K562 (cell line): Measurements from ENCODE around the gene LSM4. TPM values are rescaled to one million over a fixed set of nuclear protein-coding genes. Genes with fewer than 3 reads are reported as not detected.

Source experiments
- ATAC-seq: fragments of 200-7000 bp; cut with Tn5 transposase; 3 replicates; pipeline ENCODE4 v1.9.1; 2020; ENCODE audit warnings: moderate library complexity
- BruUV-seq: library from RNA; stranded (reverse); fragments of 400-500 nt; replicated peaks from 2 replicates; lab custom pipeline; 2021; lab: Mats Ljungman, UMichigan
- CTCF ChIA-PET: fragments of 300-600 bp; formaldehyde crosslinking; extraction: SDS; loops from one replicate; lab custom pipeline; 2021; ENCODE audit warnings: low intra/inter-chr PET ratio; lab: Yijun Ruan, JAX
- POLR2A ChIA-PET: fragments of 300-600, 350-650 bp; sonication (Branson Sonifier 250); formaldehyde crosslinking; extraction: SDS; loops from one replicate; lab custom pipeline; 2021; ENCODE audit warnings: antibody characterized with exemption, inconsistent platforms; lab: Yijun Ruan, JAX
- DNase-seq, 4 experiments: peaks; one replicate each; pipeline versions ENCODE4 v3.0.0 to v3.0.0-alpha.2; 2011 to 2018; ENCODE audit warnings: low spot score in 3 of 4, mixed read lengths in 3 of 4; ENCODE audit errors: extremely low read depth in 1 of 4
- FAIRE-seq: peaks from 2 replicates; lab custom pipeline; 2011; peaks lifted over from hg19 to GRCh38; lab: Jason Lieb, UNC
- H2AFZ ChIP-seq: 2 replicates; pipeline ENCODE4 v1.6.0; 2011; ENCODE audit warnings: low read depth, low read length, control low read depth, inconsistent platforms
- H3K27ac ChIP-seq: fragments of 200-600 bp; 3 replicates; pipeline ENCODE4 v1.8.0; 2011; ENCODE audit warnings: low read depth, mild to moderate bottlenecking, control low read depth, inconsistent platforms, low read length, moderate library complexity, mixed read lengths; ENCODE audit errors: extremely low read depth
- H3K27me3 ChIP-seq, 2 experiments: fragments of 300-600 bp in 1 of 2; 2 replicates in 1 of 2; 3 replicates in 1 of 2; pipeline versions ENCODE4 v1.6.0 to v1.8.0; 2011; ENCODE audit warnings: inconsistent platforms in 2 of 2, low read length in 2 of 2, mild to moderate bottlenecking in 1 of 2, mixed read lengths in 1 of 2, moderate library complexity in 1 of 2; ENCODE audit not compliant: control insufficient read depth in 2 of 2, insufficient read depth in 2 of 2
- H3K36me3 ChIP-seq: fragments of 300-600 bp; 3 replicates; pipeline ENCODE4 v1.8.0; 2011; ENCODE audit warnings: mild to moderate bottlenecking, low read length, inconsistent platforms; ENCODE audit not compliant: control insufficient read depth, insufficient read depth
- H3K4me1 ChIP-seq, 2 experiments: fragments of 200-600 bp in 1 of 2; replicated peaks in 1 of 2; 2 replicates in 1 of 2; 3 replicates in 1 of 2; pipeline versions ENCODE4 v1.5.1 to v1.8.0; 2011; ENCODE audit warnings: inconsistent platforms in 2 of 2, low read length in 2 of 2, mild to moderate bottlenecking in 1 of 2, mixed read lengths in 1 of 2, moderate library complexity in 1 of 2; ENCODE audit not compliant: control insufficient read depth in 2 of 2, insufficient read depth in 2 of 2
- H3K4me2 ChIP-seq: 2 replicates; pipeline ENCODE4 v1.6.1; 2011; ENCODE audit warnings: low read length, control low read depth, inconsistent platforms, mixed read lengths; ENCODE audit not compliant: insufficient read depth
- H3K4me3 ChIP-seq: fragments of 200-600 bp; sonication (generic), shearing (Covaris generic); 2 replicates; pipeline ENCODE4 v1.5.1; 2016; ENCODE audit warnings: control low read depth, inconsistent platforms
- H3K79me2 ChIP-seq: fragments of 200-600 bp; 3 replicates; pipeline ENCODE4 v1.8.0; 2011; ENCODE audit warnings: low read length, inconsistent platforms; ENCODE audit not compliant: control insufficient read depth, insufficient read depth
- H3K9ac ChIP-seq, 2 experiments: 2 replicates each; pipeline versions ENCODE4 v1.6.0 to v1.6.1; 2011; ENCODE audit warnings: low read depth in 2 of 2, low read length in 2 of 2, control low read depth in 1 of 2, inconsistent platforms in 1 of 2, mild to moderate bottlenecking in 1 of 2, mixed read lengths in 1 of 2; ENCODE audit not compliant: insufficient read depth in 1 of 2
- H3K9me1 ChIP-seq: one replicate; pipeline ENCODE4 v1.6.0; 2011; ENCODE audit warnings: inconsistent platforms, mild to moderate bottlenecking, low read length, moderate library complexity; ENCODE audit not compliant: control insufficient read depth, insufficient read depth
- H3K9me3 ChIP-seq: replicated peaks from 2 replicates; pipeline ENCODE4 v1.5.1; 2011; ENCODE audit warnings: low read depth, low read length, inconsistent platforms; ENCODE audit not compliant: control insufficient read depth, insufficient read depth
- H4K20me1 ChIP-seq: replicated peaks from 2 replicates; pipeline ENCODE4 v1.6.1; 2011; ENCODE audit warnings: low read length, inconsistent platforms, mixed read lengths; ENCODE audit not compliant: control insufficient read depth, insufficient read depth
- CHD4 ChIP-seq: fragments of 200-600 bp; sonication (generic); IDR thresholded peaks from 3 replicates; pipeline ENCODE4 v1.6.1; 2012; ENCODE audit warnings: low read depth, mild to moderate bottlenecking, mixed read lengths, low read length, inconsistent platforms; ENCODE audit not compliant: insufficient read depth, insufficient replicate concordance, poor library complexity, severe bottlenecking
- CTBP1 ChIP-seq: fragments of 450-650 bp; IDR thresholded peaks from 2 replicates; pipeline ENCODE4 v1.6.1; 2016; ENCODE audit warnings: borderline replicate concordance
- EP400 ChIP-seq: fragments of 450-650 bp; IDR thresholded peaks from 2 replicates; pipeline ENCODE4 v1.6.1; 2017; ENCODE audit warnings: antibody characterized with exemption, mild to moderate bottlenecking, moderate library complexity
- ETS1 ChIP-seq: conservative IDR thresholded peaks from 2 replicates; pipeline ENCODE4 v1.6.1; 2011; ENCODE audit warnings: low read depth, mild to moderate bottlenecking, low read length; ENCODE audit not compliant: control insufficient read depth
- GTF2B ChIP-seq: IDR thresholded peaks from 2 replicates; pipeline ENCODE4 v1.6.1; 2011; ENCODE audit not compliant: insufficient read length; ENCODE audit errors: extremely low read depth
- MBD1 ChIP-seq: fragments of 250-450 bp; sonication (Bioruptor Pico); IDR thresholded peaks from 2 replicates; pipeline ENCODE4 v1.8.0; 2022; ENCODE audit warnings: inconsistent platforms
- NEUROD1 ChIP-seq: fragments of 150-350 bp; IDR thresholded peaks from 2 replicates; pipeline ENCODE4 v1.6.1; 2014; ENCODE audit warnings: borderline replicate concordance, low read length, low read depth; ENCODE audit not compliant: partially characterized antibody
- PHB ChIP-seq: fragments of 250-450 bp; sonication (Bioruptor Pico); IDR thresholded peaks from 2 replicates; pipeline ENCODE4 v1.5.0; 2021
- RBM22 ChIP-seq: fragments of 200-400 bp; formaldehyde crosslinking; IDR thresholded peaks from 2 replicates; pipeline ENCODE4 v1.6.1; 2018; ENCODE audit warnings: low read length, low read depth; ENCODE audit not compliant: poor library complexity, severe bottlenecking
- TAF9B ChIP-seq: fragments of 450-650 bp; IDR thresholded peaks from 2 replicates; pipeline ENCODE4 v1.6.1; 2018; ENCODE audit warnings: mild to moderate bottlenecking; ENCODE audit not compliant: partially characterized antibody
- TBL1XR1 ChIP-seq, 2 experiments: IDR thresholded peaks; 2 replicates each; pipeline ENCODE4 v1.6.1; 2012; ENCODE audit warnings: improper control_type of control experiment in 2 of 2, low read length in 2 of 2, mild to moderate bottlenecking in 1 of 2
- TEAD1 ChIP-seq, 2 experiments: fragments of 450-650 bp in 1 of 2; sonication (generic) in 1 of 2; formaldehyde crosslinking; IDR thresholded peaks; 2 replicates each; pipeline versions ENCODE4 v1.4.0 to v1.8.0; 2020 to 2022; ENCODE audit warnings: mild to moderate bottlenecking in 2 of 2, missing genetic modification reagents in 1 of 2
- ZBTB17 ChIP-seq: fragments of 450-650 bp; formaldehyde crosslinking; IDR thresholded peaks from 2 replicates; pipeline ENCODE4 v1.4.0; 2020; ENCODE audit warnings: mild to moderate bottlenecking
- ZNF77 ChIP-seq: fragments of 250-450 bp; sonication (Bioruptor Pico); IDR thresholded peaks from 2 replicates; pipeline ENCODE4 v1.5.0; 2020
- WGBS: fragments of 100-300 bp; shearing (Covaris generic); methylation state at CpG from one replicate; pipeline ENCODE4 v1.1.6; 2016; ENCODE audit warnings: low coverage, mixed read lengths; ENCODE audit not compliant: insufficient coverage; ENCODE audit errors: missing lambda C conversion rate; 5-methylcytosine and 5-hydroxymethylcytosine counted together
- in situ Hi-C: fragments of 300-500 bp; cut with MboI; formaldehyde crosslinking; loops from 4 replicates; pipeline ENCODE4 v1.15.0; 2018; ENCODE audit warnings: inconsistent platforms, mixed read lengths
- intact Hi-C: fragments of 100-400 bp; cut with micrococcal nuclease; formaldehyde crosslinking; loops from 2 replicates; pipeline ENCODE4 v1.14.2; 2022
- polyA plus RNA-seq, 8 experiments: library from polyadenylated mRNA; depleted of rRNA in 4 of 8; stranded (reverse) in 5 of 8; unstranded in 3 of 8; fragments of >200 nt; fragmentation: Nextera tagmentation in 2 of 8; fragmentation: Illumina TruSeq in 1 of 8; extraction: Ambion mirVana in 2 of 8; extraction: Trizol in 1 of 8; gene quantifications; 2 replicates each; pipeline versions ENCODE4 v1.2.1 to v1.2.3, GENCODE V29; 2011 to 2014; ENCODE audit warnings: inconsistent platforms in 1 of 8, missing spikeins in 1 of 8
- total RNA-seq, 7 experiments: library from RNA; depleted of rRNA in 6 of 7; stranded (reverse); fragments of >200 nt in 6 of 7; fragmentation: Illumina TruSeq in 2 of 7; extraction: Trizol in 2 of 7; gene quantifications; 2 replicates each; pipeline versions ENCODE4 v1.2.1 to v1.2.3, GENCODE V29; 2011 to 2021; ENCODE audit warnings: low replicate concordance in 1 of 7

Gene LSM4
- total and polyA plus RNA-seq, 9 of the 15 experiments (the other 6 are each of a cell fraction or from before 2014, with no cell fraction given) = 11.9 to 763 (median 202) TPM

GRCh38 chr19:18329035-18329376, 6.1 kb upstream of the LSM4 start (continued):
- 0 out of 4 replicates have a peak, but pooled peaks of 1 of the 2 experiments have one; percentile 6 for TF ChIP-seq TBL1XR1 (IDR thresholded peaks at IDR 0.05; ENCODE audit: low read length in 2 of 2)

GRCh38 chr19:18328340-18329034, 5.6 kb upstream of the LSM4 start:
- intact Hi-C loops = loop anchor here (5.0 to 10.0 kb wide), 2 partner anchors 121 to 214 kb away; no protein-coding TSS in a partner anchor
- no peaks in the 10 kb centered on the region for H3K9me3 ChIP-seq
- peak overlapping the region; percentile 71 for H3K4me2 ChIP-seq
- peak; percentile 100 for FAIRE-seq
- TSS peak; percentile 96 for BruUV-seq
- in situ Hi-C loops = no loop called here
- H3K9ac ChIP-seq = peak overlapping the region in 1 of 2 experiments; percentile 67; a peak in 3 of 4 replicates
- peak; percentile 96 to 99 (median 98) for DNase-seq
- CTCF ChIA-PET = interaction anchor here (0.5 to 2.2 kb wide), 7 partner anchors 12 to 166 kb away, joined by 3 to 11 read pairs (median 3); partner anchors contain the start of gene PGPEP1
- peak overlapping the region; percentile 63 for H3K27ac ChIP-seq
- POLR2A ChIA-PET = interaction anchor here (0.5 to 9.8 kb wide), 17 partner anchors 10 to 321 kb away, joined by 3 to 122 read pairs (median 3); partner anchors contain the start of genes GDF15 and JUND
- peak overlapping the region; percentile 89 for H2AFZ ChIP-seq
- peak; percentile 100 for ATAC-seq
- peaks cover 2% of the 10 kb centered on the region; the same call in 2 of the 3 replicates for H3K79me2 ChIP-seq
- no peaks in the 10 kb centered on the region for H3K27me3 ChIP-seq
- H3K4me1 ChIP-seq = peaks cover 22 to 35% of the 10 kb centered on the region in 2 experiments
- no peaks in the 10 kb centered on the region for H4K20me1 ChIP-seq
- H3K4me3 ChIP-seq = peak overlapping the region; percentile 33
- no peaks in the 10 kb centered on the region for H3K9me1 ChIP-seq
- 1% methylated on average over 9 of the region's 9 CpGs for WGBS
- no peaks in the 10 kb centered on the region for H3K36me3 ChIP-seq
- TF ChIP-seq TAF9B (no peak), GTF2B (no peak), CTBP1 (peak; percentile 47; the same call in 1 of the 2 replicates), TEAD1 (CRISPR knock-in tag; IDR thresholded peaks at IDR 0.05) (peak in 1 of 2 experiments; percentile 82; a peak in 1 of 4 replicates), MBD1 (CRISPR knock-in tag) (no peak), CHD4 (no peak), NEUROD1 (peak; percentile 55), EP400 (peak; percentile 26; the same call in 1 of the 2 replicates), ZNF77 (no peak), ZBTB17 (no peak), ETS1 (no peak), RBM22 (no peak), PHB (no peak)
